Endodermal cell (in vitro differentiated cells): ENCODE data around the gene CASP12. TPM values are rescaled to one million over a fixed set of nuclear protein-coding genes. Genes with fewer than 3 reads are reported as not detected.

ENCODE experiments used
- DNase-seq: peaks from one replicate; pipeline ENCODE4 v3.0.0-alpha.2; 2017
- H3K27ac ChIP-seq: 2 replicates; pipeline ENCODE4 v1.5.1; 2013; ENCODE audit warnings: mild to moderate bottlenecking, low read depth, low read length, moderate library complexity
- H3K27me3 ChIP-seq: 2 replicates; pipeline ENCODE4 v1.6.1; 2013; ENCODE audit warnings: mild to moderate bottlenecking, low read length, moderate library complexity; ENCODE audit not compliant: insufficient read depth, control insufficient read depth, poor library complexity, severe bottlenecking
- H3K36me3 ChIP-seq: 2 replicates; pipeline ENCODE4 v1.7.0; 2013; ENCODE audit warnings: mild to moderate bottlenecking, low read length, moderate library complexity; ENCODE audit not compliant: control insufficient read depth, insufficient read depth
- H3K4me1 ChIP-seq: one replicate; pipeline ENCODE4 v1.7.0; 2013; ENCODE audit warnings: low read length; ENCODE audit not compliant: control insufficient read depth, insufficient read depth
- H3K4me3 ChIP-seq: 2 replicates; pipeline ENCODE4 v1.5.1; 2013; ENCODE audit warnings: mild to moderate bottlenecking, low read length, moderate library complexity
- H3K9ac ChIP-seq: 2 replicates; pipeline ENCODE4 v1.6.1; 2013; ENCODE audit warnings: mild to moderate bottlenecking, low read length, moderate library complexity; ENCODE audit not compliant: poor library complexity, severe bottlenecking; ENCODE audit errors: extremely low read depth
- H3K9me3 ChIP-seq: 2 replicates; pipeline ENCODE4 v1.6.1; 2013; ENCODE audit warnings: mild to moderate bottlenecking, low read length, moderate library complexity; ENCODE audit not compliant: control insufficient read depth
- H3K27ac Mint-ChIP-seq: 2 replicates; pipeline ENCODE4 v1.8.0; 2020; ENCODE audit warnings: mixed read lengths
- H3K27me3 Mint-ChIP-seq: 2 replicates; pipeline ENCODE4 v1.8.0; 2021; ENCODE audit warnings: mild to moderate bottlenecking, mixed read lengths; ENCODE audit not compliant: insufficient read depth
- H3K36me3 Mint-ChIP-seq: 2 replicates; pipeline ENCODE4 v1.8.0; 2020; ENCODE audit warnings: low read depth, mixed read lengths
- H3K4me1 Mint-ChIP-seq: 2 replicates; pipeline ENCODE4 v1.8.0; 2020; ENCODE audit warnings: mixed read lengths
- H3K4me3 Mint-ChIP-seq: 2 replicates; pipeline ENCODE4 v1.8.0; 2020; ENCODE audit warnings: mild to moderate bottlenecking, moderate library complexity, mixed read lengths
- H3K9me3 Mint-ChIP-seq: 2 replicates; pipeline ENCODE4 v1.8.0; 2020; ENCODE audit warnings: mild to moderate bottlenecking, mixed read lengths
- WGBS, 2 experiments: methylation state at CpG; one replicate each; pipeline versions ENCODE4 v1.1.5 to v1.1.7; 2013; ENCODE audit warnings: missing lambda C conversion rate in 2 of 2, mixed read lengths in 1 of 2; ENCODE audit not compliant: insufficient coverage in 1 of 2, insufficient read length in 1 of 2; 5-methylcytosine and 5-hydroxymethylcytosine counted together
- total RNA-seq, 2 donors: library from RNA; stranded (reverse); fragmentation: NEBNext Ultra II Directional in 1 of 2; extraction: Animal tissue kit (Norgen Biotek cat#: 25700) in 1 of 2; gene quantifications; 2 replicates in 1 of 2; 3 replicates in 1 of 2; pipeline ENCODE4 v1.2.1, GENCODE V29; 2021
- TF ChIP-seq, protein P1 (sequence below): fragments of 200-600 bp; sonication (generic); conservative IDR thresholded peaks from 2 replicates; pipeline ENCODE4 v1.5.0; 2021; ENCODE audit warnings: antibody characterized with exemption, mild to moderate bottlenecking

Gene CASP12
- total RNA-seq, 2 donors from 2014 or later, result not detected

DNA sequence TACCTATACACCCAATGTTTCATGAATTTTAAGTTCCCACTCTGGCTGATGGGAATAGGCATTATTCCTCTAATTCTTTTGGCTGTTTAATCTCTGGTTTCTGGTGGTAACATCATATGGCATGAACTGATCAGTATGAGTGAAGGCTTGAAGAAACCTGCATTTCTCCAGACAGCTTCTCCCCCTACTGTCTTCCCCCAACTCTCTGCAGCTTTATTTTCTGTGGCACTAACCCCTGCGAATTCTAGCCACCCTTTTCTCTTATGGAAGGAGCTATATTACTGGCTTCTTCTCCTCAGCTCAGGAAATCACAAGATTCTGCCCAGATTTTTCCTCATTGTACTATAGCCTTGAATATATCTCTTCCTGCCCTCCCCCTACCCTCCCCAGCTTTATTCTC, 57.1 kb downstream of the CASP12 start:
- Histone ChIP-seq H3K9me3 (no peaks in the 10 kb centered on the region), H3K36me3 (no peaks in the 10 kb centered on the region), H3K27me3 (no peaks in the 10 kb centered on the region), H3K27ac (no peak overlapping the region), H3K4me1 (no peaks in the 10 kb centered on the region), H3K4me3 (no peak overlapping the region), H3K9ac (no peak overlapping the region)
- no peaks in the 10 kb centered on the region for H3K4me1 Mint-ChIP-seq
- TF ChIP-seq, protein P1, sequence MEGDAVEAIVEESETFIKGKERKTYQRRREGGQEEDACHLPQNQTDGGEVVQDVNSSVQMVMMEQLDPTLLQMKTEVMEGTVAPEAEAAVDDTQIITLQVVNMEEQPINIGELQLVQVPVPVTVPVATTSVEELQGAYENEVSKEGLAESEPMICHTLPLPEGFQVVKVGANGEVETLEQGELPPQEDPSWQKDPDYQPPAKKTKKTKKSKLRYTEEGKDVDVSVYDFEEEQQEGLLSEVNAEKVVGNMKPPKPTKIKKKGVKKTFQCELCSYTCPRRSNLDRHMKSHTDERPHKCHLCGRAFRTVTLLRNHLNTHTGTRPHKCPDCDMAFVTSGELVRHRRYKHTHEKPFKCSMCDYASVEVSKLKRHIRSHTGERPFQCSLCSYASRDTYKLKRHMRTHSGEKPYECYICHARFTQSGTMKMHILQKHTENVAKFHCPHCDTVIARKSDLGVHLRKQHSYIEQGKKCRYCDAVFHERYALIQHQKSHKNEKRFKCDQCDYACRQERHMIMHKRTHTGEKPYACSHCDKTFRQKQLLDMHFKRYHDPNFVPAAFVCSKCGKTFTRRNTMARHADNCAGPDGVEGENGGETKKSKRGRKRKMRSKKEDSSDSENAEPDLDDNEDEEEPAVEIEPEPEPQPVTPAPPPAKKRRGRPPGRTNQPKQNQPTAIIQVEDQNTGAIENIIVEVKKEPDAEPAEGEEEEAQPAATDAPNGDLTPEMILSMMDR, result no peak
- no peaks in the 10 kb centered on the region for H3K27me3 Mint-ChIP-seq
- no peak overlapping the region for H3K27ac Mint-ChIP-seq
- no peaks in the 10 kb centered on the region for H3K36me3 Mint-ChIP-seq
- peaks cover 3% of the 10 kb centered on the region for H3K9me3 Mint-ChIP-seq
- H3K4me3 Mint-ChIP-seq, result no peak overlapping the region
- no peak for DNase-seq
- 76 to 83% methylated on average over 1 of the region's 1 CpG for WGBS, 2 experiments

DNA sequence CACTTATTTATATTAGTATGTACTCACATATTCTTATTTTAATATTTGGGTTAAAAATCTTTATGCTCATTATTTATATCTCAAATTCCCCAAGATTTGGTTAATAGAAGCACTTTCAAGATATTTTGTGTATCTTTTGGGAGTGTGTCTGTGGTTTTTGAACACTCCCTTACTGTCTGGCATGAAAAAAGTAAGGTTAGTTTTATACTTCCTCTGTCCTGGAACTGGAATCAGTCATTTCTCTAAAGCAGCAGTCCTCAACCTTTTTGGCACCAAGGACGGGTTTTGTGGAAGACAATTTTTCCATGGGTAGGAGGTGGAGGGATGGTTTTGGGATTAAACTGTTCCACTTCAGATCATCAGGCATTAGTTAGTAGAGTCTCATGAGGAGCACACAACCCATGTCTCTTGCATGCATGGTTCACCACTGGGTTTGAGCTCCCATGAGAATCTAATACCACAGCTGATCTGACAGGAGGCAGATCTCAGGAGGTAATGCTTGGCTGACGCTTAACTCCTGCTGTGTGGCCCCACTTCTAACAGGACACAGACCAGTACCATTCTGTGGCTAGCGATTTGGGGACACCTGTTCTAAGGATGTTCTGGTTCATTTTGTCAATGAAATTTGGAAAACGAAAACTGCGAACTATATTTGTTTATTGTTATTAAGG, 60.2 kb downstream of the CASP12 start:
- Mint-ChIP-seq H3K36me3 (no peaks in the 10 kb centered on the region), H3K27ac (no peak overlapping the region), H3K9me3 (peaks cover 3% of the 10 kb centered on the region), H3K4me1 (no peaks in the 10 kb centered on the region), H3K4me3 (no peak overlapping the region), H3K27me3 (no peaks in the 10 kb centered on the region)
- no peaks in the 10 kb centered on the region for H3K27me3 ChIP-seq
- H3K9ac ChIP-seq, result no peak overlapping the region
- WGBS, 2 experiments, result 86 to 100% methylated on average over 1 to 3 of the region's 5 CpGs
- H3K9me3 ChIP-seq, result no peaks in the 10 kb centered on the region
- no peak overlapping the region for H3K4me3 ChIP-seq
- DNase-seq, result no peak
- no peaks in the 10 kb centered on the region for H3K36me3 ChIP-seq
- H3K27ac ChIP-seq, result no peak overlapping the region
- TF ChIP-seq, protein P1, result no peak
- no peaks in the 10 kb centered on the region for H3K4me1 ChIP-seq

DNA sequence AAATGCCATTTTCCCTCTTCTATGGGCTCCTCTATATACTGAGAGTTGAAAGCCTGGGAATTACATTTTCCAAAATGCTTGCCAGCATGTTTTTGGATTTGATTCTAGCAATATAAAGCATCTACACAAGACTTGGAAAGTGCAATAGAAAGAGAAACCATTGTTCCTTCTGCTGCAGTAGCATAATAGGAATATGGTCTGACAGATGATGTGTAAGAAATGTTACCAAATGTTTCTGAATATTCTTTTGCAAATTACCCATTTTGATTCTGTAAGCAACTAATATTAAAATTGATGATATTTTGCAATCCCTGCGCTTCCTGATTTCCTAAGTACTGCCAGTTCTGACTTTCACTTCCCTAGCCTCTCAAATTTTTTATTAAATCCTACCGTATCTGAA, 61.6 kb downstream of the CASP12 start:
- Mint-ChIP-seq H3K27ac (no peak overlapping the region), H3K4me1 (no peaks in the 10 kb centered on the region), H3K36me3 (no peaks in the 10 kb centered on the region), H3K4me3 (no peak overlapping the region), H3K9me3 (peaks cover 3% of the 10 kb centered on the region), H3K27me3 (no peaks in the 10 kb centered on the region)
- H3K9ac ChIP-seq, result no peak overlapping the region
- no peaks in the 10 kb centered on the region for H3K9me3 ChIP-seq
- no peaks in the 10 kb centered on the region for H3K36me3 ChIP-seq
- H3K27ac ChIP-seq, result no peak overlapping the region
- no peak overlapping the region for H3K4me3 ChIP-seq
- DNase-seq, result no peak
- H3K27me3 ChIP-seq, result no peaks in the 10 kb centered on the region
- 45% methylated on average over 2 of the region's 2 CpGs; no CpG with 5 or more reads in 1 of the 2 experiments for WGBS, 2 experiments
- TF ChIP-seq, protein P1, result no peak
- H3K4me1 ChIP-seq, result no peaks in the 10 kb centered on the region

Other genes with a start within 250 kb of the CASP12 start
- gene CASP4, start 70.1 kb upstream of the CASP12 start, total RNA-seq, result not detected
- gene CASP5, start 124.7 kb upstream of the CASP12 start, total RNA-seq, result not detected
- not detected for gene CASP1, start 136.7 kb upstream of the CASP12 start, total RNA-seq
- gene CARD16, start 146.9 kb upstream of the CASP12 start, total RNA-seq, result not detected
- gene CARD18, start 241.3 kb upstream of the CASP12 start, total RNA-seq, result not detected